ES-I3 (cell line): ENCODE data around the gene GRM8.

ENCODE experiments used
- H3K36me3 ChIP-seq: 2 replicates; pipeline ENCODE4 v1.6.1; 2013; ENCODE audit warnings: mild to moderate bottlenecking, low read length, control low read depth, moderate library complexity; ENCODE audit not compliant: insufficient read depth
- H3K4me1 ChIP-seq: 2 replicates; pipeline ENCODE4 v1.6.1; 2013; ENCODE audit warnings: mild to moderate bottlenecking, control low read depth, low read length; ENCODE audit not compliant: insufficient read depth
- H3K9ac ChIP-seq: 2 replicates; pipeline ENCODE4 v1.6.1; 2013; ENCODE audit warnings: low read depth, mild to moderate bottlenecking, low read length, moderate library complexity
- H3K9me3 ChIP-seq: 2 replicates; pipeline ENCODE4 v1.6.1; 2013; ENCODE audit warnings: mild to moderate bottlenecking, low read length, moderate library complexity; ENCODE audit not compliant: control insufficient read depth, insufficient read depth

Gene GRM8

GRCh38 chr7:127251465-127252376, 1.0 kb downstream of the GRM8 start:
- Histone ChIP-seq H3K4me1 (no peaks in the 10 kb centered on the region; the same call in 1 of the 2 replicates), H3K9ac (peak overlapping the region; percentile 84), H3K36me3 (no peaks in the 10 kb centered on the region), H3K9me3 (no peaks in the 10 kb centered on the region)

GRCh38 chr7:127251036-127251464, 1.7 kb downstream of the GRM8 start:
- no peaks in the 10 kb centered on the region for H3K36me3 ChIP-seq
- peak overlapping the region; percentile 84; the same call in 1 of the 2 replicates for H3K9ac ChIP-seq
- no peaks in the 10 kb centered on the region; the same call in 1 of the 2 replicates for H3K4me1 ChIP-seq
- H3K9me3 ChIP-seq = no peaks in the 10 kb centered on the region

- no peak overlapping the region; the same call in 1 of the 2 replicates for H3K9ac ChIP-seq
- no peaks in the 10 kb centered on the region for H3K9me3 ChIP-seq
- no peaks in the 10 kb centered on the region; the same call in 1 of the 2 replicates for H3K4me1 ChIP-seq
- no peaks in the 10 kb centered on the region for H3K36me3 ChIP-seq
These were observed 2.3 kb downstream of the GRM8 start for GRCh38 chr7:127250312-127251035.

- Histone ChIP-seq H3K9ac (no peak overlapping the region), H3K4me1 (no peaks in the 10 kb centered on the region; the same call in 1 of the 2 replicates), H3K36me3 (no peaks in the 10 kb centered on the region), H3K9me3 (no peaks in the 10 kb centered on the region)
These were observed 7.1 kb downstream of the GRM8 start for GRCh38 chr7:127245607-127246006.

- H3K9ac ChIP-seq = no peak overlapping the region
- H3K4me1 ChIP-seq = no peaks in the 10 kb centered on the region
- H3K9me3 ChIP-seq = no peaks in the 10 kb centered on the region
- no peaks in the 10 kb centered on the region for H3K36me3 ChIP-seq
These were observed 7.7 kb downstream of the GRM8 start for GRCh38 chr7:127245002-127245401.

GRCh38 chr7:127239814-127240213, 12.9 kb downstream of the GRM8 start:
- Histone ChIP-seq H3K4me1 (no peaks in the 10 kb centered on the region), H3K9me3 (no peaks in the 10 kb centered on the region), H3K9ac (no peak overlapping the region), H3K36me3 (no peaks in the 10 kb centered on the region)

- no peaks in the 10 kb centered on the region for H3K36me3 ChIP-seq
- H3K4me1 ChIP-seq = no peaks in the 10 kb centered on the region
- H3K9me3 ChIP-seq = no peaks in the 10 kb centered on the region
- H3K9ac ChIP-seq = no peak overlapping the region
These were observed 19.1 kb downstream of the GRM8 start for GRCh38 chr7:127233630-127234029.

- 0 out of 2 replicates have a peak, but pooled peaks cover 3% of the 10 kb centered on the region for H3K4me1 ChIP-seq
- no peaks in the 10 kb centered on the region for H3K9me3 ChIP-seq
- no peaks in the 10 kb centered on the region for H3K36me3 ChIP-seq
- H3K9ac ChIP-seq = no peak overlapping the region
These were observed 21.3 kb downstream of the GRM8 start for GRCh38 chr7:127231415-127231814.

GRCh38 chr7:127230192-127230925, 22.4 kb downstream of the GRM8 start:
- H3K4me1 ChIP-seq = 0 out of 2 replicates have a peak, but pooled peaks cover 4% of the 10 kb centered on the region
- H3K36me3 ChIP-seq = no peaks in the 10 kb centered on the region
- no peak overlapping the region for H3K9ac ChIP-seq

GRCh38 chr7:127226685-127227374, 25.9 kb downstream of the GRM8 start:
- Histone ChIP-seq H3K9me3 (no peaks in the 10 kb centered on the region), H3K9ac (peak overlapping the region; percentile 7; the same call in 1 of the 2 replicates), H3K36me3 (no peaks in the 10 kb centered on the region), H3K4me1 (0 out of 2 replicates have a peak, but pooled peaks cover 4% of the 10 kb centered on the region)

More at GRCh38 chr7:127230192-127230925, 22.4 kb downstream of the GRM8 start:
- H3K9me3 ChIP-seq = no peaks in the 10 kb centered on the region

- H3K4me1 ChIP-seq = 0 out of 2 replicates have a peak, but pooled peaks cover 4% of the 10 kb centered on the region
- no peaks in the 10 kb centered on the region for H3K9me3 ChIP-seq
- H3K36me3 ChIP-seq = no peaks in the 10 kb centered on the region
- no peak overlapping the region for H3K9ac ChIP-seq
These were observed 31.0 kb downstream of the GRM8 start for GRCh38 chr7:127221731-127222130.

GRCh38 chr7:127214956-127215718, 37.6 kb downstream of the GRM8 start:
- H3K9ac ChIP-seq = no peak overlapping the region
- no peaks in the 10 kb centered on the region for H3K4me1 ChIP-seq
- no peaks in the 10 kb centered on the region for H3K36me3 ChIP-seq
- no peaks in the 10 kb centered on the region for H3K9me3 ChIP-seq

GRCh38 chr7:127209886-127210285, 42.9 kb downstream of the GRM8 start:
- Histone ChIP-seq H3K36me3 (no peaks in the 10 kb centered on the region), H3K9ac (no peak overlapping the region), H3K4me1 (no peaks in the 10 kb centered on the region), H3K9me3 (no peaks in the 10 kb centered on the region)
